ENCODE measurements around the gene MAP1B. TPM values are rescaled to one million over a fixed set of nuclear protein-coding genes. Genes with fewer than 3 reads are reported as not detected.

Gene MAP1B
- total and polyA plus RNA-seq, 9 of the 15 experiments (the other 6 are each of a cell fraction or from before 2014, with no cell fraction given): 5.2 to 66.1 (median 17.3) TPM

- no TSS peak for BruUV-seq (replicated peaks)
- Histone ChIP-seq H3K4me1 (replicated peaks in 1 of 2; ENCODE audit: control insufficient read depth in 2 of 2, insufficient read depth in 2 of 2, low read length in 2 of 2) (peaks cover 0 to 75% of the 10 kb centered on the region in 2 experiments; a peak in 3 of 5 replicates), H3K79me2 (ENCODE audit: control insufficient read depth, insufficient read depth, low read length) (peaks cover 46% of the 10 kb centered on the region), H2AFZ (ENCODE audit: low read depth, low read length) (no peak overlapping the region), H3K9me1 (ENCODE audit: control insufficient read depth, insufficient read depth, low read length) (no peaks in the 10 kb centered on the region), H3K4me2 (ENCODE audit: insufficient read depth, low read length) (no peak overlapping the region), H3K9me3 (replicated peaks; ENCODE audit: control insufficient read depth, insufficient read depth, low read depth, low read length) (no peaks in the 10 kb centered on the region), H3K27me3 (ENCODE audit: control insufficient read depth in 2 of 2, insufficient read depth in 2 of 2, low read length in 2 of 2) (no peaks in the 10 kb centered on the region), H3K9ac (ENCODE audit: insufficient read depth in 1 of 2, low read depth in 2 of 2, low read length in 2 of 2) (peak overlapping the region in 1 of 2 experiments; percentile 63; a peak in 2 of 4 replicates), H3K4me3 (no peak overlapping the region), H3K36me3 (ENCODE audit: control insufficient read depth, insufficient read depth, low read length) (peaks cover 82% of the 10 kb centered on the region), H4K20me1 (replicated peaks; ENCODE audit: control insufficient read depth, insufficient read depth, low read length) (no peaks in the 10 kb centered on the region), H3K27ac (ENCODE audit: extremely low read depth, low read depth, low read length) (peak overlapping the region; percentile 88; the same call in 2 of the 3 replicates)
- TF ChIP-seq ZNF165 (CRISPR knock-in tag; IDR thresholded peaks at IDR 0.05; ENCODE audit: borderline replicate concordance) (no peak), ZNF512 (tag; IDR thresholded peaks at IDR 0.05) (0 out of 2 replicates have a peak, but pooled peaks have one; percentile 18), NCOA2 (IDR thresholded peaks at IDR 0.05; ENCODE audit: partially characterized antibody in 2 of 2) (peak in 1 of 2 experiments; percentile 18), POLR2H (tag; IDR thresholded peaks at IDR 0.05; ENCODE audit: low read depth) (peak; percentile 55)
- DNase-seq (ENCODE audit: extremely low read depth in 1 of 4, low spot score in 3 of 4) (no peak), ATAC-seq (no peak), FAIRE-seq (no peak)
- WGBS (ENCODE audit: insufficient coverage, low coverage, missing lambda C conversion rate): 0% methylated on average over 1 of the region's 1 CpG
- intact Hi-C loops (cut with micrococcal nuclease): loop anchor here (5.0 kb wide), 1 partner anchor 48 kb away; no protein-coding TSS in a partner anchor
- POLR2A ChIA-PET: interaction anchor here (0.7 to 1.8 kb wide), 6 partner anchors 8 to 154 kb away, joined by 3 to 5 read pairs (median 3); no protein-coding TSS in a partner anchor
- CTCF ChIA-PET (ENCODE audit: low intra/inter-chr PET ratio): no interaction called here
- in situ Hi-C loops (cut with MboI): no loop called here
These were observed 126.6 kb downstream of the MAP1B start for GRCh38 chr5:72233835-72234234.

Data from K562 (cell line).